Prostate gland (tissue), 2 donors: Measurements from ENCODE around the gene GPX1.

Source experiments
- CTCF ChIP-seq, 4 experiments: fragments of 200-600 bp in 2 of 4; fragments of 450-650 bp in 2 of 4; sonication (generic) in 2 of 4; IDR thresholded peaks; 1 replicate in 3 of 4; 2 replicates in 1 of 4; pipeline ENCODE4 v1.5.1; 2016 to 2019; ENCODE audit warnings: antibody characterized with exemption in 4 of 4, mild to moderate bottlenecking in 2 of 4, moderate library complexity in 2 of 4
- POLR2A ChIP-seq: fragments of 450-650 bp; IDR thresholded peaks from one replicate; pipeline ENCODE4 v1.6.1; 2016; ENCODE audit warnings: antibody characterized with exemption, mild to moderate bottlenecking
- POLR2AphosphoS5 ChIP-seq: sonication (generic); formaldehyde crosslinking; IDR thresholded peaks from one replicate; pipeline ENCODE4 v1.6.1; 2017; ENCODE audit warnings: antibody characterized with exemption

GRCh38 chr3:49339581-49339940 lies 18.6 kb downstream of the GPX1 start:
- no peak for TF ChIP-seq CTCF (IDR thresholded peaks at IDR 0.05)
- no peak for TF ChIP-seq POLR2AphosphoS5
- no peak for TF ChIP-seq POLR2A
